Activated gamma-delta T cell (primary cell): ENCODE results near the gene NUP93.

Experiments used
- DNase-seq: peaks from one replicate; lab custom pipeline; 2025; lab: John Stamatoyannopoulos, UW

NUP93 gene

GRCh38 chr16:56743840-56744239, 13.9 kb downstream of the NUP93 start:
- no peak for DNase-seq

GRCh38 chr16:56744996-56745640, 15.2 kb downstream of the NUP93 start:
- no peak for DNase-seq

GRCh38 chr16:56747486-56748045, 17.6 kb downstream of the NUP93 start:
- DNase-seq = no peak

- DNase-seq = no peak
Observed at GRCh38 chr16:56748191-56748590, 18.3 kb downstream of the NUP93 start.

- DNase-seq = no peak
Observed at GRCh38 chr16:56748826-56749225, 18.9 kb downstream of the NUP93 start.

- no peak for DNase-seq
Observed at GRCh38 chr16:56749672-56750491, 20.0 kb downstream of the NUP93 start.

- no peak for DNase-seq
Observed at GRCh38 chr16:56753410-56753809, 23.5 kb downstream of the NUP93 start.

GRCh38 chr16:56755038-56755437, 25.1 kb downstream of the NUP93 start:
- DNase-seq = no peak

- DNase-seq = no peak
Observed at GRCh38 chr16:56758432-56758831, 28.5 kb downstream of the NUP93 start.

GRCh38 chr16:56758930-56759329, 29.0 kb downstream of the NUP93 start:
- DNase-seq = no peak

- no peak for DNase-seq
Observed at GRCh38 chr16:56763291-56763916, 33.5 kb downstream of the NUP93 start.

GRCh38 chr16:56764835-56765234, 34.9 kb downstream of the NUP93 start:
- DNase-seq = no peak

- DNase-seq = no peak
Observed at GRCh38 chr16:56765949-56766348, 36.0 kb downstream of the NUP93 start.

- no peak for DNase-seq
Observed at GRCh38 chr16:56767024-56767423, 37.1 kb downstream of the NUP93 start.

GRCh38 chr16:56769677-56770076, 39.7 kb downstream of the NUP93 start:
- no peak for DNase-seq

GRCh38 chr16:56771558-56772279, 41.8 kb downstream of the NUP93 start:
- no peak for DNase-seq

GRCh38 chr16:56773532-56773931, 43.6 kb downstream of the NUP93 start:
- no peak for DNase-seq

- no peak for DNase-seq
Observed at GRCh38 chr16:56774016-56774680, 44.2 kb downstream of the NUP93 start.

- no peak for DNase-seq
Observed at GRCh38 chr16:56775162-56775561, 45.2 kb downstream of the NUP93 start.

- DNase-seq = no peak
Observed at GRCh38 chr16:56776562-56776961, 46.6 kb downstream of the NUP93 start.

GRCh38 chr16:56777001-56777400, 47.1 kb downstream of the NUP93 start:
- no peak for DNase-seq
